HG03378 (cell line): ENCODE data around the gene FER.
"Not testable (repeated sequence)": the region's sequence is repeated elsewhere in the genome, so short reads cannot be mapped to it uniquely, and the experiment has no call there.

Experiments
- ATAC-seq: cut with Tn5 transposase; IDR thresholded peaks from one replicate; pipeline ENCODE4 v1.9.1; 2021; ENCODE audit warnings: mild to moderate bottlenecking, moderate library complexity; ENCODE audit not compliant: unreplicated experiment

FER gene

DNA sequence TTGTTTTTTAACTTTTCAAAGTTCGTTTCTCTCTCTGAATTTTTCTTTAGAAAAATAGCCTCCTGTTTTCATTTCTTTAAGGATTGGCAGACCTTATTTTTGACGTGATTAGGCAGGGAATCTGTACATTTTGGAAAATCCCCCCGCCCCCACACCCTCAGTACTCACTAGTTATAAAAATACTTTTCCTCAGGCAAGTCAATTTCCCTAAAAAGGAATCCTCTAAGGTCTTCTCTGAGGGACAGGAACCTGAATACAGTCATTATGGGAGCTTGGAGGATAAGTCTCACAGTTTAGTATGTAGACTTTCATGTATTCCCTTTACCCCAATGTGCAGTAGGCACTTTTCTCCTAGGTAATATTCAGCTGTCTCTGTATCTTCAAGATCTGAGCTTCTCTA is 3.9 kb upstream of the FER start:
- ATAC-seq, result no peak

DNA sequence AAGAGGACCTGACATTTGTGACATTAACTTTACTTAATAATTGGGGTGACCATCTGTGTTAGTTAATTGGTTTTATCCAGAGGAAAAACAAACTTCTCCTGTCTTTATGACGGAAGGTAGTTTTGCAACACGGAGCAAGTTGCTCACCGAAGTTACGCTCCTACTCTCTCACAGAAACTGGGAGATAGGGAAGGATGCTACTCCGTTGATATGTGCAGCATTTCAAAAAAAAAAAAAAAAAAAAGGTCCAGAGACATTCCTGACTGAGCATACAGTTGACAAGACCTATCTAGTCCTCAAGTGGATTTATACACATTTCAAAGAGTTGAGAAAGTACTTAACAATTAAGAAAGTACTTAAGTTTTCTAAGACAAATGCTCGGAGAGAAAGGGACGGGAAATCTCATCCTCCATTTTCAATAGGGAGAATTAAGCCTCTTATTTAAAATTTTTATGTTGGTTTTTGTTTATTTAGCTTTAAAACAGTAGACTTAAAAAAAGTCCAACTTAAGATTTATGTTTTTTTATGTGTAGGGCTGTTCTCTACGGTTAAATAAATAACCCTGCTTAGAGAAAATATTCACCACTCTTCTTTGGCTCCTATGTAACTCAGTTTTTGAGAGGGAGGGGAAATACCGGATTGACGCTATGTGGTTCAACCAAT is 455 bp upstream of the FER start:
- no peak for ATAC-seq

DNA sequence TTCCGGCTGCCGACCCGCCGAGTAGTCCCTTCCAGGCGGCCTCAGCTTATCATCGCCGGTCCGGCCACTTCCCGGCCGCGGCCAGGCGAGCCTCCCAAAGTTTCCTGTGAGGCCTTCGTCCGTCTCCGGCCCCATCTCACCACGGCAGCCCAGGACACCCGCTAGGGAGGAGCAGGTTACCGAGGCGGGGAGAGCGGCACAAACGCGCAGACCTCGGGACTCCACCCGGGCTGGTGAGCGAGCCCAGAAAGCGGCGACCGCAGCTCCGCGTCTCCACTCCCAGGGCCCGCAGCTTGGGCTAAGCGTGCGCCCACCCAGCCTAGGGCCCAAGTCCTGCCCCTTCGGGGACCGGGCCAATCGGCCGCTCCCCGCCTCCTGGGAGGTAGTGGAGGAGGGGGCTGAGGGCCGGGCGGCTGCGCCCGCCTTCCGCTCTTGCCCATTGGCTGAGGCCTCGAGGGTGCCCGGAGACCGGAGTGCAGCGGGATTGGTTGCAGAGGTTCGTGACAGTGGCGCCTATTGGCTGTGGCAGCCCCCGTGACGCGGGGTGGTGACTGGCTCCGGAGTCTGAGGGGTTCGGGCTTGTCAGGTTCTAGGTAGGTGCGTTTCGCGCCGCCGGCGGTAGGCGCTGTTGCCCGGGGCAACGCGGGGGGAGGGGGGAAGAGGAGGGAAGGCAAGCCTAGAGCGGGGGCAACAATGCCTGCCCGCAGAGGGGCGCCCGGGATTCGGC is 867 bp downstream of the FER start:
- ATAC-seq, result peak; percentile 97

DNA sequence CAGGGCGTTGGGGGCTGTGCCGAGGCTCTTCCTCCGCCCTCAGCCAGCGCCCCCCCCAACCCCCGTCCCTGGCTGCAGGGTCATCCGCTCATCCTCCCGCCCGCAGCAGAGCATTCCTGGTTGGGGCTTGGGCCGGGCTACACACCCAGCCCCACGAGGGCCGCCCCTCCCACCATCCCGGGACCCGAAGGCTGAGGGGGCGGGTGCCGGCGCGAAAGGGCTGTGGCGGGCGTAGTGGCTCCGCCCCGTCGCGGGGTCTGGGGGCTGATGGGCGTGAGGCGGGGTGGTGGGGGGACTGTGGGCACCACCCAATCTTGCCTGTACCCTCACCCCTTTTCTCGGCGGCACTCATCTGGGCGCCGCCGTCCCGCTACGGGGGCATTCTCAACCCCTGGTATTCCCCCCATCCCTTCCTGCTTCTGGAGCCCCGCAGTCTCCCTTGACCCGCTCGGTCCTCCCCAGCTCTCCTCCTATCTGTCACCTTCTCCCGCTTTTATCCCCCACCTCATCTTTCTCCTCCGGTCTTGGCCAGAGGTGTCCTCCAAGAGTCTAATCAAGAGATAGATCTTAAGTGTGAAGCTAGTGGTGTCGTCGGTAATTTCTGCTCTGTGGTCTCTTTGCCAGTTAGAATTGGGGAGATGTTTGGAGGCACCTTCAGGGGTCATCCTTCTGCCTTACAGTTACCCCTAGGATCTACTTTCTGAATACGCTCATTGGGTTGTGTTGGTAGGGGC is 1.6 kb downstream of the FER start:
- ATAC-seq, result peak; percentile 11

DNA sequence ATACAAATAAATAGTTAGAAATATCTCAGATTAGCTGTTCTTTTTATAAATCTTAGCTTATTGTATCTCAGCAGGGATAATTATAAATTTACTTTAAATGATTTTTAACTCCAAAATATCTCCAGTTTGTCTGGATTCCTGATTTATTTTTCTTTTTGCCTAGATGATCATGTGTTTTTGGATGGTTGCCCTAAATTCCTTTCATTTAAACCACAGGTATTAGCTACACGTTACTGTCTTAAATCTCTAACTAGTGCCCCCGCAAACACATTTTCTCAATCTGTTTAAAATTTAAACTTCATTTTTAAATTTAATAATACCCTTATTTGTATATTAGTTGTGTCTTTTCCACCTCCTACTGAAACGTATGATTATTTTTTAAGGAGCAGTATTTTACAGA is 5.6 kb downstream of the FER start:
- ATAC-seq, result no peak

DNA sequence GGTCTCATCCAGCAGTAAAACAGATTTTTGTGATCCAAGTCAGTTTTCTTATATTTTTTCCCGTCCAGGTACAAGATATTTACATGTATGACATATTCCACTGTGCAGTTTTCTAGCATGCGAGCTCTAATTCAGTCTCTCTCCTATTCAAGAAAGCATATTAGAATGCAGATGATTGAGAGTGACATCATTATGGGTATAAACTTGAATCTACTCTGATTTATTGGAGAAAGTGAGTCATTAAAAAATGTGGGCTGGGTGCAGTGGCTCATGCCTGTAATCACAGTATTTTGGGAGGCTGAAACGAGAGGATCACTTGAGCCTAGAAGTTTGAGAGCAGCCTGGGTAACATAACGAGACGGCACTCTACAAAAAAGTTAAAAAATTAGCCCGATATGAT is 6.2 kb downstream of the FER start:
- no peak for ATAC-seq

DNA sequence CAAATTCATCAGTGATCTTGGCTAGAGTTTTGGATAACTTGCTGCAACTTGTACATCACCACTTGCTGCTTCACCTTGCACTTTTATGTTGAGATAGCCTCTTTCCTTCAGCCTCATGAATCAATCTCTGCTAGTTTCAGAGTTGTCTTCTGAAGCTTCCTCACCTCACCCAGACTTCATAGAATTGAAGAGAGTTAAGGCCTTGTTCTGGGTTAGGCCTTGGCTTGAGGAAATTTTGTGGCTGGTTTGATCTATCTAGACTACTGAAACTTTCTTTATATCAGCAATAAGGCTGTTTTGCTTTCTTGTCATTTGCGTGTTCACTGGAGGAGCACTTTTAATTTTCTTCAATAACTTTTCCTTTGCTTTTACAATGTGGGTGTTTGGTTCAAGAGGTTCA is 12.8 kb downstream of the FER start:
- no peak for ATAC-seq

DNA sequence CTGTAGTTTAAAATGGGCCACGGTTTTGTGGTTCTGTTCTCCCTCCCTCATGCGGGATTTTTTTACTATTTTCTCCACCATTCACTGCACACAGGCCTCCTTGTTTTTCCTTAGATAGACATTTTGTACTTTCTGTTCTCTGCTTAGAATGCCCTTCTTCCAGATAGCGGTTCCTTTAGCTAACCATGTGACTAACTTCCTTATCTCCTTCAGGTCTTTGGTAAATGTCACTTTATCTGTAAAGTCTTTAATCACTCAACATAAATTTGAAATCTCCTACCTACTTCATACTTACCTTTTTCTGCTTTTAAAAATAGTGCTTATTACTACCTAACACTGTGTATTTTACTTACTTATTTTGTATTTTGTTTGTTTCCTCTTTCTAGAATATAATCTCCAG is 15.0 kb downstream of the FER start:
- no peak for ATAC-seq

DNA sequence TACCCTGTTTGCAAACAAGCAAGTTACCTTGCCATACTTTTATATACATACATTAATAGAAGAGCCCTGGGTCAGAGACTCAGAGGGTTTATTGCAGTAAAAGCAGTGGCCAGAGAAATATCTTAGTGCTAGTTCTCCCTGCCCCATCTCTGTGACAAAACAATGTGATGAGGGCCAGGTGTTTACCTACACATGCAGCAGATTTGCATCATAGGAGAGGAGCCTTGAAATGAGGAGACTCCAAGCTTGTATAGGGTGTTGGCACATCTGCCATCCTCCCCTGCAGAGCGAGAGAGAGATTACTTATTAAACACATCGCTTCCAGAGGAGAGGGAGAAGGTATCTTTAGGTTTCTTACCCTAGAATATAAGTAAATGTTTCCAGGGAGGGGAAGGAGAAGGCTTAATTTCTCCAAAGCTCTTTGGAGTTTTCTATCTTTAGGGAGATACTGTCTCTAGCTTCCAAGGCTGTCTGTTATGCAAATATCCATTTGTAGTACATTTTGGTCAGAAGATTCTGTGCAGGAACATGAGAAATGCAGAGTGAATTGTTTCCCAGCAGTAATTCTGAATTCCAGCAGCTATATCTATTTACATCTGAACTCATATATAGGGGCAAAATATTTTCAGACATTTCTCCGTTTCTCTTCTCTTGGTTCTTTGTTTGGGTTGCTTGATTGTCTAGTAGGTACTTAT is 15.7 kb downstream of the FER start:
- ATAC-seq, result no peak

DNA sequence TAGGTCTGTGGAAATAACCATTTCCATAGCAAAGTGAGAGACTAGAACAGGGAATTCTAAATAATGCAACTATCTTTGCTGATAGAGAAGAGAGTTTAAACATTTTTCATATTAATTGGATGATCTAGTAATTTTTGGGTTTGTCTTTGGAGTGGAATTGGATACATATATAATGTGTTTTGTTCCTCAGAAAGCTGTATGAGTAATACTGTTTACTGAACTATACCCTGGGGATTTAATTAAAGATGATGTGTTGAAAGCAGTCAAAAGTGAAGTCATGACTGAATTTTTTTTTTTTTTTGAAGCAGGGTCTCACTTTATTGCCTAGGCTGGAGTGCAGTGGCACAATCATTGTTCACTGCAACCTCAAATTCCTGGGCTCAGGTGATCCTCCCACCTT is 17.9 kb downstream of the FER start:
- ATAC-seq, result no peak

DNA sequence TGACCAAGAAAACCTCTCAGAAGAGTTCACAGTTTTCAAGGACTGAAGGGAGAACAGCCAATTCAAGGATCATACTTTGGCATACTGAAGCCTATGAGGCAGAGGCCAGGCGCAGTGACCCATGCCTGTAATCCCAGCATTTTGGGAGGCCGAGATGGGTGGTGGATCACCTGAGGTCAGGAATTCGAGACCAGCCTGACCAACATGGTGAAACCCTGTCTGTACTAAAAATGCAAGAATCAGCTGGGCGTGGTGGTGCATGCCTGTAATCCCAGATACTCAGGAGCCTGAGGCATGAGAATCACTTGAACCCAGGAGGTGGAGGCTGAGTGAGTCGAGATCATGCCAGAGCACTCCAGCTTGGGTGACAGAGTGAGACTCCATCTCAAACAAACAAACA is 19.2 kb downstream of the FER start:
- not testable (repeated sequence) for ATAC-seq

DNA sequence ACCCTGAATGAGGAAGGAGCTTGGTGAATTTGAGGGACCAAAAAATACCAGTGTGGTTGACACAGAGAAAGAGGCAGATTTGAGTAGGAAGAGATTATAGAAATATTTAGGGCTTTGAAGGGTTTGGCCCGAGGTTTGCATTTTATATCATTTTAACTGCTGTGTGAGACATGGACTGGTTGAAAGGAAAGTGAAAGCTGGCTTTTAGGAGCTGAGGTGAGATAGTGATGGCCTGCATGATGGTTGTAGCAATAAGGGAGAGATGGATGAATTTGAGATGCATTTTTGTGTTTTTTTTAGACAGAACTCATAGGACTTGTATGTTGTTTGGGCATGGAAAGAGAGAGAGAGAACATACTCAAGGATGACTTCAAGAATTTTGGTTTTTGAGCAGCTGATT is 21.7 kb downstream of the FER start:
- ATAC-seq, result peak; percentile 57

DNA sequence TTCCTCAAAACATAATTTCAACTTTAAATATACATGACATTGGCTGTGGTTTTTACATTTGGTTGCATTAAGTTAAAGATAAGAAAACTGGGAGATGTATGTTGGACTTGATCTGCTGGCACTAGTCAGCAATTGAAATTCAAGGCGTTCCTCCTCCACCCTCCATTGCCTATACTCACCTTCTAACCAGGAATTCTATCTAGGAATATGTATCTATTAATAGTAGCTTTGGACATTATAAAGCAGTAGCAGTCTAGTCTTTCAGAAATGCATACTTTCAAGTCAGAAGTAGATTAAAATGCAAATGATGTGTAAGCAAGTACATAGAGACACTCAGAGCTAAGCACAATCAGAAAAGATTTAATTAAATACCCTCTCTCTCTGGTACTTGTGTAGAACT is 24.9 kb downstream of the FER start:
- no peak for ATAC-seq

DNA sequence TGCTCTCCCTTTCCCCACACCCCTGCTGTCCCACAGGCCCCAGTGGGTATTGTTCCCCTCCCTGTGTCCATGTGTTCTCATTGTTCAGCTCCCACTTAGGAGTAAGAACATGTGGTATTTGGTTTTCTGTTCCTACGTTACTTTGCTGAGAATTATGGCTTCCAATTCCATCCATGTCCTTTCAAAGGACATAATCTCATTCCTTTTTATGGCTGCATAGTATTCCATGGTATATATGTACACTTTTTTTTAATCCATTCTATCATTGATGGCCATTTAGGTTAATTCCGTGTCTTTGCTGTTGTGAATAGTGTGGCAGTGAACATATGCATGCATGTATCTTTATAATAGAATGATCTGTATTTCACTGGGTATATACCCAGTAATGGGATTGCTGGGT is 25.6 kb downstream of the FER start:
- no peak for ATAC-seq

DNA sequence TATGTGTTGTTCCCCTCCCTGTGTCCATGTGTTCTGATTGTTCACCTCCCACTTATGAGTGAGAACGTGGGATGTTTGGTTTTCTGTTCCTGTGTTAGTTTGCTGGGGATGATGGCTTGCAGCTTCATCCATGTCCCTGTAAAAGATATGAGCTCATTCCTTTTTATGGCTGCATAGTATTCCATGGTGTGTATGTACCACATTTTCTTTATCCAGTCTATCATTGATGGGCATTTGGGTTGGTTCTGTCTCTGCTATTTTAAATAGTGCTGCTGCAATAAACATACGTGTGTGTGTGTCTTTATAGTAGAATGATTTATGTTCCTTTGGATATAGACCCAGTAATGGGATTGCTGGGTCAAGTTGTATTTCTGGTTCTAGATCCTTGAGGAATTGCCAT is 26.4 kb downstream of the FER start:
- not testable (repeated sequence) for ATAC-seq

DNA sequence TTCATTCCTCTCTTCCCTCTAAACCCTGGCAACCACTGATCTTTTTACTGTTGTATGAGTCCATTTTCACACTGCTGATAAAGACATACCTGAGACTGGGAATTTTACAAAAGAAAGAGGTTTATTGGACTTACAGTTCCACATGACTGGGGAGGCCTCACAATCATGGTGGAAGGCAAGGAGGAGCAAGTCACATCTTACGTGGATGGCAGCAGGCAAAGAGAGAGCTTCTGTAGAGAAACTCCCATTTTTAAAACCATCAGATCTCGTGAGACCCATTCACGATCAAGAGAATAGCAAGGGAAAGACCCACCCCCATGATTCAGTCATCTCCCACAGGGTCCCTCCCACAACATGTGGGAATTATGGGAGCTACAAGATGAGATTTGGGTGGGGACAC is 29.9 kb downstream of the FER start:
- ATAC-seq, result not testable (repeated sequence)

DNA sequence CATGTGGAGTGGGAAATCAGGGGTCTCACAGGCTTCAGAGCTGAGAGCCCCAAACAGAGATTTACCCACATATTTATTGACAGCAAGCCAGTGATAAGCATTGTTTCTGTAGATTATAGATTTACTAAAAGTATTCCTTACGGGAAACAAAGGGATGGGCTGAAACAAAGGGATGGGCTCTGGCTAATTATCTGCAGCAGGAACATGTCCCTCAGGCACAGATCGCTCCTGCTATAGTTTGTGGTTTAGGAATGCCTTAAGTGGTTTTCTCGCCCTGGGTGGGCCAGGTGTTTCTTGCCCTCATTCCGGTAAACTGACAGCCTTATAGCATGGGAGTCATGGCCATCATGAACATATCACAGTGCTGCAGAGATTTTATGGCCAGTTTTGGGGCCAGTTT is 36.9 kb downstream of the FER start:
- not testable (repeated sequence) for ATAC-seq

DNA sequence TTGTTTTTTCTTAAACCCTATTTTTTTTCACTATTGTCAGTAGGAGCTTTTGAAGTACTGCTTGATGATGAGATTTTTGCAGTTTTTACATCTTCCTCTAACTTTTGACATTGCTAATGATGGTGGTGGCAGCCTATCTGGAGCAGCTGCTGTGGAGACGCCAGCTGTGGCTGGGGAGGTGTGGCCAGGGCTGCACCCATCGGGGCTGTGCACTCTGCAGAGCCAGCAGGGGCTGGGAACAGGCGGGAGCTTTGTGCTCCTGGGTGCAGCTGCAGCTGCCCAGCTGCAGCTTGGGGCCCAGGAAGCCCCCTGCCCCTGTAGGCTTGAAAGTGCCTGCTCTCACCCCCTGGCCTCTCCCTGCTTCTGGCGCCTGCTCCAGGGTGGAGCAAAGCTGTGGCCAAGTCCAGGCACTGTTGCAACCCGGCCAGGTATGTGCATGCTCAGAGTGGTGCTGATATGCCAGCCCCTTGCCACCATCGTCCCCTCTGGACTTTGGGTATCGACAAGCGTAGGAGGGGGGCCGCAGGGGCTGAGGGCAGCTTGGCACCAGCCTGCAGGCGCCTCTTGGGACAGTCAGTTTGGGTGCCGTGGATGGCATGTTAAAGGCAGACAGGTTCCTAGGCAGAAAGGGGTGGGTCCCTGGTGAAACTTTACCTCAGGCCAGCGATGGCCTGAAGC is 39.2 kb downstream of the FER start:
- no peak for ATAC-seq

DNA sequence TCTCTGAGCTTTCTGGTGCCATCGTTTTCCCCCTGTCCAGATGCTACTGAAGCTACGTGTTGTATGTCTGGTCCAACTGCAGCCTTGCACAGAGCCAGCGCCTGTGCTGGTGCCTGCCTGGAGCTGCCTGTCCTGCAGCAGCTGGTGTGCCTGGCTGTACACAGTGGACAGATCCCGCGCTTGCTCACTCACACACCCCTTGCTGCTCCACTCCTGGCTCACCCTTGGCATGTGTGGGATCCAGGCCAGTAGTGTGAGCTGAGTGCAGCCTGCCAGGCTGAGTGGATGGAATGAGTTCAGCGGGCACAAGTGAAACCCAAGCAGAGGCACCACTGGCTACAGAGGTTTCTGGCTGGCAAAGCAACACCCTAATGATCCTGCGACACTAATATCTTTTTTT is 40.4 kb downstream of the FER start:
- no peak for ATAC-seq

DNA sequence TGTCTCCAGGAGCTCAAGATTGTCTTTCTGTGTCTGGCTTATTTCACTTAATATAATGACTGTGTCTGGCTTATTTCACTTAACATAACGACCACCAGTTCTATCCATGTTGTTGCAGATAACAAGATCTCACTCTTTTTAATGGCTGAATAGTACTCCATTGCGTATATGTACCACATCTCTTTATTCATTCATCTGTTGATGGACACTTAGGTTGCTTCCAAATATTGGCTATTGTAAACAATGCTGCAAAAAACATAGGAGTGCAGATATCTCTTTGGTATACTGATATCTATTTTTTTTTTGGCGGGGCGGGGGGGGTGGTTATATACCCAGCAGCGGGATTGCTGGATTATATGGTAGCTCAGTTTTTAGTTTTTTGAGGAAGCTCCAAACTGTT is 45.5 kb downstream of the FER start:
- no peak for ATAC-seq

DNA sequence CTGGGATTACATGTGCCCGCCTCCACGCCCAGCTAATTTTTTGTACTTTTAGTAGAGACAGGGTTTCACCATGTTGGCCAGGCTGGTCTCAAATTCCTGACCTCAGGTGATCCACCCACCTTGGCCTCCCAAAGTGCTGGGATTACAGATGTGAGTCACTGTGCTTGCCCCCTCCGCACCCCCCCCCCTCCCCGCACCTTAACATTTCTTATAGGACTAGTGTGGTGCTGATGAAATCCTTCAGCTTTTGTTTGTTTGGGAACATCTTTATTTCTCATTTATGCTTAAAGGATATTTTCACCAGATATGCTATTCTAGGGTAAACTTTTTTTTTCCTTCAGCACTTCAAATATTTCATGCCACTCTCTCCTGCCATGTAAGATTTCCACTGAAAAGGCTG is 46.7 kb downstream of the FER start:
- ATAC-seq, result not testable (repeated sequence)
